Stimulated activated CD8-positive, alpha-beta memory T cell treated with anti-CD3 and anti-CD28 coated beads, Interleukin-15, amount 100 ng/mL, for 4 hours (primary cell): Measurements from ENCODE around the gene TKFC.

Source experiments
- DNase-seq, 2 donors: peaks; one replicate each; pipeline ENCODE4 v3.0.0-alpha.2; 2020; ENCODE audit warnings: low read depth in 2 of 2

Gene TKFC, protein sequence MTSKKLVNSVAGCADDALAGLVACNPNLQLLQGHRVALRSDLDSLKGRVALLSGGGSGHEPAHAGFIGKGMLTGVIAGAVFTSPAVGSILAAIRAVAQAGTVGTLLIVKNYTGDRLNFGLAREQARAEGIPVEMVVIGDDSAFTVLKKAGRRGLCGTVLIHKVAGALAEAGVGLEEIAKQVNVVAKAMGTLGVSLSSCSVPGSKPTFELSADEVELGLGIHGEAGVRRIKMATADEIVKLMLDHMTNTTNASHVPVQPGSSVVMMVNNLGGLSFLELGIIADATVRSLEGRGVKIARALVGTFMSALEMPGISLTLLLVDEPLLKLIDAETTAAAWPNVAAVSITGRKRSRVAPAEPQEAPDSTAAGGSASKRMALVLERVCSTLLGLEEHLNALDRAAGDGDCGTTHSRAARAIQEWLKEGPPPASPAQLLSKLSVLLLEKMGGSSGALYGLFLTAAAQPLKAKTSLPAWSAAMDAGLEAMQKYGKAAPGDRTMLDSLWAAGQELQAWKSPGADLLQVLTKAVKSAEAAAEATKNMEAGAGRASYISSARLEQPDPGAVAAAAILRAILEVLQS

DNA sequence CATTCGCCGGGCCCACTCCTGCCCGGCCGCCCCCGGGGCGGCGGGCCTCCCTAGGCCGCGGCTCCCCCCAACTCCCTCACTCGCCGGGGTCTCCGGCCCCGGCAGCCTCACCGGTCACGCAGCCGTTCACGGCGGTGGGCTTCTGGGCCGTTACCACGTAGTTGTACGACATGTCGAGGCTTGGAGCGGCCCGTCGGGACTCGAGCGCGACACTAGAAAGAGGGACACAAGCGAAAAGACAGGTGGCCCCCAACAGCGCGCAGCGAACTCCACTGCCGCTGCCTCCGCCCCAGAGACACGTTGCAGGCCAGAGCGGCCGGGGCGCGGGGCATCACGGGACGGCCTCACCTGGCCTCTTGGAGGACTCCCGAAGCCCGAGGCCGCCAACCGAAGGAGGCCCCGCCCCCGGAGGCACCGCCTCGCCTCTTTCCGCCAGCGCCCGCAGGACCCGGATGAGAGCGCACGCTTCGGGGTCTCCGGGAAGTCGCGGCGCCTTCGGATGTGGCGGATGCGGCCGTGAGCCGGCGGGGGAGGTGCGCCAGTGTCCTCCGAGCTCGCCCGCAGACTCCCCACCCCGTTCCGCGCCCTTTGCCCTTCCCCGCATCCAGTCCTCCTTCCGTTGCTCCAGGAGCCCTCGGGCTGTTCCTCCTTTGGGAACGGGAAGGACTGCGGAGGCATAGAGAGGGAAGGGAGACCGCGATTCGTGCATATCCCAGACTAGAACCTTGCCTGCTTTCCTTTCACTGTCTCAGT, at the start of gene TKFC, which contains the start of gene DDB1:
Gene TKFC (plus strand): TSS at position 432 of the 753 bp plus-strand sequence. CDS start 1,501 bp downstream, outside the sequence.
Gene DDB1 (minus strand): TSS at position 309 of the 753 bp plus-strand sequence. CDS start 137 bp downstream, at position 172.
- DNase-seq: peak; percentile 93 to 94

DNA sequence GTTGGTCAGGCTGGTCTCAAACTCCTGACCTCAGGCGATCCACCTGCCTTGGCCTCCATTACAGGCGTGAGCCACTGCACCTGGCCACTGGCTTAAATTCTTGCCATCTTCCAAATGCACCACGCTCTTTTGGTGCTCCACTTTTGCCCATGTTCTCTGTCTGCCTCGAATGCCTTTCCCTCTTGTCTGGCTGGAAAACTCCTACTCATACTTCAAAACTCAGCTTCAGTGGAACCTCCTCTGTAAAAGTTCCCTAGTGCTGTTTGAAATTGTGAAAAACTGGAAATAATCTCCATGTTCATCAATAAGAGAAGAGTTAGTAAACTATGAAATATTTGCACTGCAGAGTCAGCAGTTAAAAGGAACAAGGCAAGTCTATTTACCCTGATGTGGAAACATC, 49.4 kb upstream of the TKFC start:
- DNase-seq: no peak

DNA sequence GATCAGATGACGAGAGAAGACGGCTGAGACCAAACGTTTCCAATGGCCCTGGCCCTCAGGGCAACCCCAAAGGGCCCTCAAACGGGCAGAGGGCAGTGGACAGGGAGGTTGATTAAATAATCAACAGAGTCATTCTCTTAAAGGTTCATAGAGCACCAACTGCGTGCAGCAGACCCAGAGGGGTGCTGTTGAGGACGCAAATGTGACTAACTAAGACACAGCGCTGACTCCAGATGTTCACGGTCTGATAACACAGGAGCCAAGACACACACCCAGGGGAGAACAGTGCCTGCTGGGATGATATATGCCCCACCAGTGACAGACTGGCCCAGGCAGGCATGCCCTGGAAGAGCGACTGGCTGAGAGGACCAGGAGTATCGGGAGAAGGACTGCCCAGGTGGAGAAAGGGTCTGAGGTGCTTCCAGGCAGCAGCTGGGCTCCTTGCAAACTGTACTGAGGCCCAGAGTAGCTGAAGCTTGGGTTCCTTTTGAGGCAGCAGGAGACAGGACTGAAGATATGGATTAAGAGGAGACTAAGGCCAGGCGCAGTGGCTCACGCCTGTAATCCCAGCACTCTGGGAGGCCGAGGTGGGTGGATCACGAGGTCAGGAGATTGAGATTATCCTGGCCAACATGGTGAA, 45.6 kb upstream of the TKFC start:
- no peak for DNase-seq

DNA sequence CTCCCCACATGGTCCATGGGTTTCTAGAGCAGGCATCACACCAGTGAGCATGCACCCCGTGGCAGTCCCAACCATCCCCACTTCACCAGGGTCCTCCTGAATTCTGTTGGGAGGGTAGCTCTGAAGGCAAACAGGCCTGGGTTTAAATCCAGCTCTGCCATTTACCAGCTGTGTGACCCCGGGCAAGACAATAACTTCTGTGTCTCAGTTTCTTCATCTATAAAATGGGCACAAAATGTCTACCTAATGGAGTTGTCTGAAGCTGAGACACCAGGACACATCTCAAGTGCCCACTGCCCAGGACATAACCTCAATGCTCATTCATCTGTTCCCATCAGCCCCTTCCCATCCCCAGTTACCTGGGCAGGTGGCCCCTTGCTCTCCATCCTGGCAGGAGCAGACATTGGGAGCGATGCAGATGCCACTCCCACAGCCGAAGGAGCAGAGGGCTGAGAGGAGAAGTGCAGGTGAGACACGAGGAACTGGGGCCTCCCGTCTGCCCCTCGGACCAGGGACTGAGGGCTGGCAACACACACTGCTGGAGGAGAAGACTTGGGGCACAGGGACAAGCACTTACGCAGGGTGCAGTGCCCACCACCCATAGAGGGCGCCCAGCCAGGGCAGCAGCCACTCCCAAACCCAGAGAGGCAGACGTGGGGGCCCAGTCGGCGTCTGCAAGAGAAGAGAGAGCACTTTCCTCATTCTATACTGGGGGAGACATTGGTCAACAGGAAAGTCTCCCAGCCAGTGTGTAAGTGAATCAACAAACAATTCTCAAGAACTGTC, 41.9 kb upstream of the TKFC start:
- no peak for DNase-seq

DNA sequence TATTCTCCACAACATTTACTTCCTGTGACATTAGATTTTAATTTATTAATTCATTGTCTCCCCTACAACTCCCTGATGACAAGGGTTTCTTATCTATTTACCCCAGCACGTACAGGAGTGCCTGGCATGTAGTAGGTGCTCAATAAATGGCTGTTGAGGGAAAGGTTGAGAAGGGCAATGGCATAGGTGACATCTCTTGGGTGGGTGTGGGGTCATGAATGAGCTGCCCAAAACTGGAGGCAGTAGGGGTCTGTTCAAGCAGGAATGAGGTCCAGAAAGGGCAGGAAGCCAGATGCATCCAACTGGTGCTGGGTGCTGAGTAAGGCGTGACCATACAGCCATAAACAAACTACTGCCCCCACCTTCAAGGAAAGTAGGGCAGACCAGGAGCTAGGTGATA, 40.7 kb upstream of the TKFC start:
- no peak for DNase-seq

DNA sequence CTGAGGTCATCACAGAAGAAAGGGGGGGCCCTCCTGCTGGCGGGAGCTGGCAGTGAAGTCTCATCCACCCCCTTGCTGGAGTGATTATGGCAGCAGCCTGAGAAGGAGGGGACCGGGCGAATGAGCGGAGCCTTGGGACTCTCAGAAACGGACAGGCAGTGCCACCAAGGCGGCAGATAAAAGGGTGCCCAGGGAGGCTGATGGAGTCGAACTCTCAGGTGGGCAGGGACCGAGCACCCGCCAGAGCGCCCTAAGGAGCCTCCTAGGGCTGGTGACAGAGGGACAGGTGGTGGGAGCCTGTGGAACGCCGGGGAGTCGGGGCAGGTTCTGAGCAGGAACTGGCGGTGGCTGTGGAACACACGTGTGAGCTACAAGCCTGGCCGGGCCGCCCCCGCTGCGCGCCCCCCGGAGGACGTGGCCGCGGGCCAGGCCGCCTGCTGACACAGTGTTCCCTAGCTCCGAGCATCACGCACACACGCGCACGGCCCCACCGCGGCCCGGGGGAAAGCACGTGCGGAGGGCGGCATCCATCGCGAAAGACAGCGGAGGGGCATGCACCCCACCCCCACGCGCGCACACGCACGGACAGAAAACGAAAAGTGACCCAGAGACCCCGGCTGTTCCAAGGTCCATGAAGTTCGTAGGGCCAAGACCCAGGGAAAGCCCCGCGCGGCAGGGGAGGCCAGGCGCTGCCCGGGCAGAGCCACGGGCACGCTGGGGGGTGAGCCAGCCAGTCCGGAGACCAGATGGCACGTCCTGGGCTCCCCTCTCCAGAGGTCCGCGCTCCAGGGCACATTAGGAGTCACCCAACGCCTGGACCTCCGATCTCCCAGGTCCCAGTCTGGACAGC, 38.9 kb upstream of the TKFC start:
- DNase-seq: peak; percentile 28 to 34

DNA sequence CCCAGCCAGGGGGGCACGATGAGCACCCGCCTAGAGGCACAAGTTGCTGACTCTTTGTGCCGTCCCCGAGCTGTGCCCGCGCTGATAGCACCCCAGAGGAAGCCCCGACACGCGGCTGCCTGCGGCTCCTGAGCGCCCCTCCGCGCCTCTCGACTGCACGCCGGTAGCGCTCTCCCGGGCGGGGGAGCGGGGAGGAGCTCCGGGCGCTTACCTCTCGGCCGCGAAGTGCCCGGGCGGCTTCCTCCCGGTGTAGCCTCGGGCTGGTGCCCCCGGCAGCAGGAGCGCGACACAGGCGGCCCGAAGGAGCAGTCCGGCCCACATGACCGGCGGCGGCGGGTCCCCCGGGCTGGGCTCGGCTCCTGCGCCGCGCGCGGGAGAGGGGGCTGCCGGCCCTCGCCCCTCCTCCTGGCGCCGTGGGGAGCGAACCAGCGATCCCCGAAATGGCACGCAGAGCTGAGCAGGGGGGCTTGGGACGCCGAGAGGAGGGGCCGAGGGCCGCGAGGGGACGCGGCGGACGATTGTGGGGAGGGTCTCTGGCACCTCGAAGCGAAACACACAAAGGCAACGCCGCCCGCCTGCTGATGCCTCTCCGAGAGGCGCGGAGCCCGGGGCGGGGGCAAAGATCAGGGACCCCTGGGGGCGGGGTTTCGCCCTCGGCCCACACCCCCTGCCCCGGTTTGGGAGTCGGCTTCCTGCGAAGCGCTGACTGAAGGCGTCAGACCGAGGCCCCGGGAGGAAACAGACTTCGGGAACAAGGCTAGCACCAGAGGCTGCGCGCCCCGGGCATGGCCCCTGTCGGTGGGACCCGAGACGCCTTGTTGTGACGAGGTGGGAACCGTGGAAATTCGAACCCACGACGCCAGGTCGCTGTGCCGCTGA, 38.1 kb upstream of the TKFC start, which contains the start of gene VWCE:
Gene VWCE (minus strand): TSS at position 600 of the 879 bp plus-strand sequence. CDS start 279 bp downstream, at position 321.
- DNase-seq: peak; percentile 54 to 59

DNA sequence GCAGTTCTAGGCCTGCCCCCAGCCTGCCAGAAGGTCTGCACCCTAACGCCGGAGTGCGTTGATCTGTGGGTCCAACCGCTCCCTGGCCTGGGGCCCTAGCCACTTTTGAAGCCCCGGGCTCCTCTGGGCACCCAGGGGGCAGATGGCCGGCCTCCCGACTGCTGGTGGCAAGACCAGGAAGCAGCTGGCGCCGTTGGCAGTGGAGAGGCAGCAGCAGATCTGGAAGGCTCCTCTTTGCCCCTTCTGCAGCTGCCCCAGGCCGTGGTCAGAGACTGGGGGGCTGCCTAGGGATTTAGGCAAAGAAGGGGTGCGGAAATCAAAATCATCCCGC, 37.5 kb upstream of the TKFC start:
- no peak for DNase-seq

DNA sequence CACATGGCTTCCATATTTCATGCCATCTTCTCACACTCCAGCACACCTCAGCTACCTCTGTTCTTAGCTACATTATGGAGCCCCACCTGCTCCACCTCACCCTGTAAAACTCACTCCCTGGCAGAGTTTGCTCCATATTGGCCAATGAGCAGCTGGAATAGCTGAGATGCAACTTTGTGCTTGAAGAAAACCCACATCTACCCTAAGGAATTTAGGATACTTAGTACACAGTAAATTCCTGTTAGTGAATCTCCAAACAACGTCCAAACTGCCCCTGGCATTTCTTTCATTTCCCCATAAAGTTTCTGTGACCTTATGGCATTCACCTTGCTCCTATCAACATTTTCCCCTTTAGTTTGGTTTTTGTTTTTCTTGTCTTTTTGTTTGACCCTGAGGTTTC, 35.7 kb upstream of the TKFC start:
- DNase-seq: no peak

DNA sequence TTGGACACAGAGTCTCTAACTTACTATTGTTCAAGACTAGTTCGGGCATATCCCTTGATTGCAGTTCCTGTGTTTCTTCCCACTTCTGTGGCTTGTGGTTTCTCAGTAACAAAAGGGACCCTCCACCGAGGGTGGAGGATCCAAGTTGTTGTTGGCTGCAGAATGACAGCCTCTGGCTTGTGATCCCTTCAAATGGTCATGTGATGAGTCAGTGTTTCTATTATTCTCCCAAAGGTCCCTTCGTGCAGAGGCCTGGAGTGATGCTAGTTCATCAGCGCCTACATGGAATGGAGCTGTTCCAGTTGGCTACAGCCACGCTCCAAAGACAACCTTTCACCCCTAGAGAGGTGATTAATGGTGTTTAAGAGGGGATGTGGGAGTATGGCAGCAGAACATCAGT, 35.3 kb upstream of the TKFC start:
- DNase-seq: no peak

DNA sequence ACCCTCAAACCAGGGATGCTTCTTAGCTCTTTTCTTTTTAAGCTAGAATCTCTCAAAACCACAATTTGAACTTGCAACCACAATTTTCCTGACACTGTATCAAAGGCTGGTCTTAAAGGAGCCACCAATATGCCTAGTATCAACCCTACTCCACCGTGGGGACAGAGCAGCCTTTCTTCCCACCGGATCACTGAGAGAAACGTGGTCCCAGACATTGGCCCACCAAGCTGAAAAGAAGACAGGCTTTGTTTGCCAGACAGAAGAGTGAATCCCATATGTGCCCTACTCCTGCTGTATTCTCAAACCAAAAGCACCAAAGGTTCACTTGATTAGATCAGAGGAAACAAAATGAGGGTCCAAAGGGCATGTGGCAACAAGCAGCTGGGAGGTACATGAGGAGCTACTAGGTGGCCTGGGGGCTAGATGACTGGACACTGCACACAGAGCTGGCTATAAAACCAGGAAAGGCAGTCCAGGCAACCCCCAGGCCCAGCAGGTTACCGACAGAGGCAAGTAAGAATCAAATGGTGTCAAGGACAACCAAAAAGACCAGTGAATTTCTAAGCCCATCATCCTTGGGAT, 34.3 kb upstream of the TKFC start:
- DNase-seq: no peak

DNA sequence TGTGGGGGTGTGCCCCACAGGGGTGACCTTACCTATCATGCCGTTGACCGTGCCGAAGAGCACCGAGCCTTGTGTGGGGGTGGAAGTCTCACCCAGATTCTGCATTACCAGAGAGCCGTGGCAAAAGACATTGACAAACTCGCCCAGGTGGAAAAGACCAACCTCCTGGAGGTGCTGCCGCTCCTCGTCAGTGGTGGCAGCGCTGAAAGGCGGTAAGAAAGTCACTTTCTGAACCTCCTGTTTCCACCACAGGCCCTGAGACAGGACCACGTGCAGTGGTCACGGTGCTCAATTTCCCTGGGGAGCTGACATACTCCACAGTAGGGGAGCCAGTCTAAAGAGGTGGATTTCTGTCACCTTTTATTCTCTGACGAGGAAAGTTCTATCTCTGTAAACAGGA, 30.5 kb upstream of the TKFC start:
- no peak for DNase-seq

DNA sequence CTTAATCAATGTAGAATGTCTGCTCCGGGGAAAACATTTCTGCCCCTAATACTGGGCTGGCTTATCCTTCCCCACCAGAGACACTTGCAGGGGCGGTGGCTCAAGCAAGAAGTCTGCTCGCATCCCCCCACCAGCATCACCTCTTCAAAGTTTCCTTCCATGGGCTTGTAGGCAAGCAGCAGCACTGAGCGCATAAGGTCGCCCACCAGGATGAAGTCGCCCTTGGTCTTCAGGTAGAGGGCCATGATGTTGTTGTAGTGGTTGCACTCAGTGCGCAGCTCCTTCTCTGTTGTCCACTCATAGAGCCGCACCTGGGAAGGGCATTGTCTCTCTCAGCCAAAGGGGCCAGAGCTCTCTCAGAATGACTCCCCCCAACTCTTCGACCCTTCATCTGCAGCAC, 29.3 kb upstream of the TKFC start:
- no peak for DNase-seq

DNA sequence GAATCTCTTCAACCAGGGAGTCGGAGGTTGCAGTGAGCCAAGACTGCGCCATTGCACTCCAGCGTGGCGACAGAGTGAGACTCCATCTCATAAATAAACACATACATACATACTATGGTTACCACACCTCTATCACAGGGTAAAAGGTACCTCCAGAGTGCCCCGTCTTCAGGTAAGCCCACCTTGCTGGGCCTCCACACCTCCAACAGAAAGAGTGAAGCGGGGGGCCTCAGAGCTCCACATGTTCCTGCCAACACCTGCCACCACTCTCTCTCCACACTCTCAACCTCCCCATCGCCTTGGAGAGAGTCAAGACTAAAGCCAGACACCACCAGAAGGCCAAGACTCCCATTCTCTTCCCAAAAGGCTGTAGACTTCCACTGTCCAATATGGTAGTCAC, 27.6 kb upstream of the TKFC start:
- DNase-seq: no peak

DNA sequence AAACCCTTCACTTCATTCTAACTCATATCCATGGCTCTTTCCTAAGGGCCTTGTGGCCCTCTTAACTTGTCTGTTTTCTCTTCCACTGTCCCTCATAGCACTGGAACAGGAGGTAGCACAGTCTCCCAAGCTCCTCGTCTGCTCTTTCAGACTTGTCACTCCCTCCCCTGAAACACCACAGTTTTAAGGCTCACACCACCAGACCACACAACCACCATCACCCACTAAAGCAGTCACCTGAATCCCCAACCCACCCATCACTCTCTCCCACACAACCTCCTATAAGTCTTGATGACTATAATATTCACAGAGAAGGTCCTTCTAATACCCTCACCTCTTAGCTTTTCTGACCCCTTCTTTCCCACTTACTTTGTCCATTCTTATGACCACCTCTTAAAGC, 26.8 kb upstream of the TKFC start:
- no peak for DNase-seq

DNA sequence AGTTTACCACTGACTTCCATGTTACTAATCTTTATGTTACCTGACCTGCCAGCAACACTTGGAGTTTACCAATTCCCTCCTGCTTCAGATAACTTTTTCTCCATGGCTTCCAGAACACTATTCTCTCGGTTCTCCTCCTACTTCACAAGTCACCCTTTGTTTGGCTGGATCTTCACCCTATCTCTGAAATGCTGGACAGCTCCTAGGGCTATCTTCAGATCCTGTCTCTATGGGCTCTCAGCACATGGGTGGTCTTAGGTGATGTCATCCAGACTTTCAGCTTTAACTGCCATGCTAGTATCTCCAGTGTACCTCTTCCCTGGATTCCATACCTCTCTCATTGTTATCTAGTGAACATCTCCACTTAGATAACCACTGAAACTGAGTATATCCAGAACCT, 25.7 kb upstream of the TKFC start:
- no peak for DNase-seq

DNA sequence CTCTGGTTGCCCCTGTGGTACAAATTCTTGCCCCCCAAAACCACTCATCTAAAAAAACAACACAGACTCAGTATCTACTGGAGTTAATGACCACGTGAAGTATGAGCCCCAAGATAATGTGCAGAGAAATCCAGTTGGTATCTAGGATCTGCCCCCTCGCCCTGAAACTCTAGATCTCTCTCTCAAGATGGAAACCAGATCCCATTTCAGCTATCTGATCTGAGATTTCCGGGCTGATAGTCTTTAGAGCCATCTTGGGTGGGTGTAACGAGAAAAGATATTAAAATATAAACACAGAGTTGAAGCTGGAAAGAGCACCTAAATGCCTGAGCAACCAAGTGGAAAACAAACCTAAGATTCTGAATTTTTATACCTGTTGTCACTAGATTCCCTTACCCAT, 23.9 kb upstream of the TKFC start:
- DNase-seq: no peak

DNA sequence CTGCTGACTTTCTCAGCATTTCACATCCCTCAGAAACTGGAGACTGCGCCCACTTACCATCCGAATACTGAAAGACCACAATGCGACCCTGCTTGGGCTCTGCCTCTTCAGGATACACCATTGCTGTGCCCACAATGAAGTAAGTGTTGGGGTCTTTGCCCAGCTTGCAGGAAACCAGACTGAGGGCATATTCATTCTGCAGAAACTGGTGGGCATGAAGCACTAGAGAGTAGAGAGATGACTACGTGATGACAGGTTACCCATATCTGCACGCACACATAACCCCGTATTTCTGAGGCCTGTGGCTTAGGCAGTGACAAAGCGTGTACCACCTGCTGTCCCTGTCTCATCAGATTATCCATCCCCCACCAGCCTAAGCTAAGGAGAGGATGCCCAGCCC, 23.3 kb upstream of the TKFC start:
- DNase-seq: no peak

DNA sequence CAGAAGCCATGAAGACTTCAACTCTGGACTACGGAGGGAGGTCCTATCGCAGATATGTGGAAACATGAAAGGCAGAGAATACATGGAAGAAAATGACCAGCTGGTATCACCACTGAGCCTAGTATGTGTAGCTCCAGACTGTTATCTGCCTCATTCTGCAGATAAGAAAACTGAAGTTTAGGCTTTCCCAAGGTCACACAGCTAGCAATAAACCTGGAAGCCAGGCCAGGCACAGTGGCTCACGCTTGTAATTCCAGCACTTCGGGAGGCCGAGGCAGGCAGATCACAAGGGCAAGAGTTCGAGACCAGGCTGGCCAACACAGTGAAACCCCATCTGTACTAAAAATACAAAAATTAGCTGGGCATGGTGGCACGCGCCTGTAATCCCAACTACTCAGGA, 22.3 kb upstream of the TKFC start:
- no peak for DNase-seq
